Dedifferentiated amniotic fluid mesenchymal stem cell (primary cell): Measurements from ENCODE around the gene SCN2B.
A peak's percentile ranks its signal among the peaks of the same experiment; 100 is the strongest.
"Not testable (repeated sequence)": the region's sequence is repeated elsewhere in the genome, so short reads cannot be mapped to it uniquely, and the experiment has no call there.

Experiments
- DNase-seq: peaks from one replicate; pipeline ENCODE4 v3.0.0-alpha.2; 2016; ENCODE audit errors: extremely low spot score

SCN2B gene

DNA sequence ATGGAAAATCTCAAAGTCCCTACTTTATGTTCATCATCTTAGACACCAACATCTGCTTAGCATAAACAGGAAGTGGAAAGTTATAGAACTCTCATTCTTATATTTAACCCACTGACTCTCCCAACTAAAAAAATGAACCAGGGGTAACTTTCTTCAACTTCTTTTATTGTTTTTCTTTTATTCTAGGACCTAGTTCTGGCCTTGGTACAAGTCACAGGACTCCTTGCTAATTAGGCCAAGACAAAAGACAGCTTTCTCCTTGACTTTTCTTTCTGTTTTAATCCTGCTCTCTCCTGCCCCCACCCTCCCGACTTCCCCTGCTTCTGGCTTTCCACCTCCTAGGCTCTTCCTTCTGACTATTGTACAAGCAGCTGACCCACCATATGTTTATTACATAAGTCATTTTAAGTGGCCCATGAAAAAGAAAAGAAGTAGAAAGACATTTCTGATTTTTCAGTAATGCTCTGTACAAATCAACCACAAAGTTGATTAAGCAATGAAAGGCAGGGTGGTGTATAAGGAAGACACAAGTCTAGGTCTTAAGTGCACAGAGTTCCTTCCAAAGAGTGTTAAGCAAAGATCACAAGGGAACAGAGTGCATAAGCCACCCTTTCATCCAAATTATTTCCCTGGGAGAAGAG lies 30.1 kb upstream of the SCN2B start:
- no peak for DNase-seq

DNA sequence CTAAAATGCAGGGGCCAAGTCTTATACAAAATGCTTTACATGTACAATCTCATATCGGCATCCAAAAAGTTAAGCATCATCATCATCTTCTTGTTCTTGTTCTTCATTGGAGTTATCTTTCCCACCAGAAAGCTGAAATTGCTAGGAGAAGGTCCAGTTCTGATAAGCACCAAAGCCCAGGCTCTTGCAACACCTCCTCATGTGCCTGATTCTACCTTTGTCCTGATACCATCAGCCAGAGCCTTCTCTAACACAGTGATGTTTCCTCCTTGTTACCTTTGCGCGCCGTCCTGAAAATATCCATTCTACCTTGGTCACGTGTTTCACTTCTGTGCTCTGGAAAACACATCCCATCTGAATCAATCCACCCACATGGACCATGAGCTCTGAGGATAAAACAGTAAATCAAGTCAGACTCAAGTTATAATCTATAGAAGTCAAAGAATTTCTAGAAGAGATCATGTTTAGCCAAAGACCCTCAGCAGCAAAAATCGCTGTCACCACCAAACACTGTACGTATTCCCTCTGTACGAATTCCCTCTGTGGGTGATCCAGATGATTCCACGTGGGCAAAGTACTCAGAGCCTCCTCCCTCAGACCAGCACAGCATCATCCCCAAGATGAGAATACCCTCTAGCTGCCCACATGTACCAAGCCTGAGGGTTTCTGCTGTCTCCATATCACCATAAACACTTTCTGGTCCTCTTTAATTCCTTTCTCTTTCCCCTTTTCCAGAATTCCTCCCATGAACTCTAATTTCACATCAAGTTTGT lies 29.4 kb upstream of the SCN2B start:
- no peak for DNase-seq

DNA sequence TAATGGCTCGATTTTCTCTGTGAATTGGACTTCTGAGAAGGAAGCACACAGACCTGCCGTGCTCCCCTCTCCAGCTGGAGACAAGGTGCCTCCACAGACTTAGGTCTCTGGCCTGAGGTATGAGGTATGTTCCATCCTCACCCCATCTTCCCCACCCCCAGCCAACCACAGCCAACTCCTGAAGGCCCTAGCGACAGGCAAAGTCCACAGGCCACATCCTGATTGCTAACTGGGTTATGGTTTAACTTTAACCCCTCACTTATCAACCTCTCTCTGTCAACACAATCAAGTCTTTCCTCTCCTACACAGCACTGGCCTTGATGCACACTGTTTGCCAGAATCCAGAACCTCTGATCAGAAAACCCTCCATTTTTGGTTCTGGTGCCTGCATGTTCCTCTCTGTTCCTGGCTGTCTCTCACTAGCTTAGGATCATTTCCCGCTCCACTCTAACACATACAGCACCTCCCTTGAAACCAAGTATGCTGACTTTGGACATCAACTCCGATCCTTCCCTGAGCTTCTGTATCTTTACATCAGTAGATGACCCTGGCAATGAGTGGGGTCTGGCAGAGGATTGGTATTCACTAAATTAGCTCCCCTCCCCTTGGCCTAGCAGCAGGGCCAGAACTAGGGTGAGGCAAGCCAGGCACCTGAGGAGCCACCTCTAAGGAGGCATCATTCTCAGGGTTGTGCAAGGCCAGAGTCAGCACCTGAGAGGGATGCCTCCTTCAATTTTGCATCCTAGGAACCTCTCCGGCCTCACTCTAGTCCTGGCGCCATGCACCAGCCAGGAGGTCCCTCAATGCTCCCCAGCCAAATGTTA lies 26.4 kb upstream of the SCN2B start:
- no peak for DNase-seq

DNA sequence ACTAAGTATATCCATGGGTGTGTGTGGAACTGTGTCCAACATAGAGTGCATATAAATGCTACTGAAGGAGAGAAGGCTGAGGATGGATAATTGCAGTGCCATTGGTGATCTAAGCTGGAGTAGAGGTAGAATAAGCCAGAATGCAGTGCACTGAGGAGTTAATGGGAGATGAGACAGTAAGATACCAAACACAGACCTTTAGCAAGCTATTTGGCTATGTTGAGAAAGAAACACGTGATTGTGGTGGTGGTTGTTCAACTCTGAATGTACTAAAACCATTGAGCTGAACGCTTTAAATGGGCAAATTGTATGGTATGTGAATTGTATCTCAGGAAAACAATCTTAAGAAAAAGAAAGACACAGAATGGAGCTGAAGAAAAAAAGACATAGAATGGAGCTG lies 25.5 kb upstream of the SCN2B start:
- DNase-seq, result no peak

DNA sequence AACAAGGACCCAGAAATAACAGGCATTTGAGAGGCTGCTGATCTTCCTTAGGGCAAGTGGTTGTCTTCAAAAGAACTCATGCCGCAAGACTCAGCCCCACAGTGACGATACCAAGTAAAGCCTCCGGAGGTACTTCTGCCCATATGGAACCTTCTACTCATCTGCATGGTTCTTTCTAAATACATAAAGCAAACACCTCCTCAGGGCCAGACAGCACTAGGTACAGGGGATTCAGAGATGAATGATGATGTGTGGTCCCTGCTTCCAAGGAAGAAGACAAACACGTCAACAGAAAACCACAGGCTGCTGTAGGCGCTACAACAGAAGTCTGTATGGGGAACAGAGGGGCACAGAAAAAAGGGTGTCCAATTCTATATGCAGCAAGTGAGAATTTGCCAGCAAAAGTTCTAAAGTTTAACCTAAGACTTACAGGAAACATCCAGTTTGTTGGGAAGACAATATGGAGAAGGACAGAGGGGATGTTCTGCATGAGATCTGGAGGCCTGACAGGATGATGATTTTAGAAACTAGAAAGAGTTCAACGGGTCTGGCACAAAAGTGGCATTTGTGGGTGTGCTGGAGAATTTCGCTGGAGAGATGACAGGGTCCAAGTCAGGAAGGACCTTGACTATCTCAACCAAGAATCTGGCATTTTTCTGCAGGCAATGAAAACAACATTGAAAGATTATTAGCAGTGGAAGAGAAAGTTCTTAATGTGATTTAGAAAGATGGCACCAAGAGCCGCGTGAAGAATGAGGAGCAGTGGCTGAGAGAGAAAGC lies 24.7 kb upstream of the SCN2B start:
- DNase-seq, result no peak

DNA sequence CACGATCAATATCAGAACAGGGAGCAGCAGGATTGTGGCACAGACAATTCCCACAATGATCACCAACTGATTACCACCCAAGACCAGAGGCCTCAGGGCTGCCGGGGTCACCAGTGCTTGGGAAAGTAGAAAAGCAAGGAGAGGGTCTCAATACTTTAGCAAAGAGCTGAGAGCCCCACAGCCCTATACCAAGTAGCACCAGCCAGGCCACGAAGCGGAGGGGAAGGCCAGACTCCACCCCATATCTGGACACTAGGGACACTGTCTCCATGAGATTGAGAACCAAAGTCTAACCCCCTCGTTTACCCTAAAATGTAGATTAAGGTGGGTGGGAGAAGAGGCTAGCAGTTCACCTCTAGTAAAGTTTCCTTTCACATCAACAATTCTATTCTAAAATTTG lies 24.1 kb upstream of the SCN2B start:
- DNase-seq, result no peak

DNA sequence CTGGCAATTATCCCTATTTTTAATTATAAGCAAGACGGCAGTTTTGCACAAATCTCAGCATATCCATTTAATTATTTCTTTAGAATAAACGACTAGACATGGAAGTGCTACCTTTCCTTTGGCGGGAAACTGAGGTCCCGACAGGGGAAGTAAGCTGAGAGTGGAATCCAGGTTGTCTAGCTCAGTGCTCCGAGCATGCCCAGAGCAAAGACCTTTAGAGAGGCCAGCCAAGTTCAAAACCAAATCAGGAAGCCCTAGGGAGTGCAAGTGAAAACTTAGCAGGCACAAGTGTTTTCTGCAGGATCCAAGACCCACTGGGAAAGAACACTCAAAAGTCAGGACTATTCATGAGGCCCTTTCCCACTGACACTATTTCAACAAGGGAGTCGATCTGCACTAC lies 22.7 kb upstream of the SCN2B start:
- no peak for DNase-seq

DNA sequence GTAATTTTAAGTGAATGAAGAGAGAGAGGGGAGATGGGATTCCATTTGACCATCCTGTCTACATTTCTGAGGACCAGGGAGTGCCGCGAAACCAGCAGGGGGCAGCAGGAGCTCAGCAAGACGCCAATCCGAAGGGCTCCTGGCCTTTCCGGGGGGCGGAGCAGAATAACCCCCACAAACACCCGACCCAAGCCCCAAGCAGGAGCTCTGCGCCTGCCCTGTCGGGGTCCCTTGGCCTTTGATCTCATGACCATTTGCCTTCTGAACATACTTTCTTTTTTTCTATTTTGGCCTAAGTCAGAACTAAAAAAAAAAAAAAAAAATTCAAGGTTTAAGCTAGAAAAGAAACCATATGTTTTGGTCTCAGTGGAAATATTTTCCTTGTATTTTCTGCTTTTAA lies 21.9 kb upstream of the SCN2B start:
- DNase-seq, result peak; percentile 39

DNA sequence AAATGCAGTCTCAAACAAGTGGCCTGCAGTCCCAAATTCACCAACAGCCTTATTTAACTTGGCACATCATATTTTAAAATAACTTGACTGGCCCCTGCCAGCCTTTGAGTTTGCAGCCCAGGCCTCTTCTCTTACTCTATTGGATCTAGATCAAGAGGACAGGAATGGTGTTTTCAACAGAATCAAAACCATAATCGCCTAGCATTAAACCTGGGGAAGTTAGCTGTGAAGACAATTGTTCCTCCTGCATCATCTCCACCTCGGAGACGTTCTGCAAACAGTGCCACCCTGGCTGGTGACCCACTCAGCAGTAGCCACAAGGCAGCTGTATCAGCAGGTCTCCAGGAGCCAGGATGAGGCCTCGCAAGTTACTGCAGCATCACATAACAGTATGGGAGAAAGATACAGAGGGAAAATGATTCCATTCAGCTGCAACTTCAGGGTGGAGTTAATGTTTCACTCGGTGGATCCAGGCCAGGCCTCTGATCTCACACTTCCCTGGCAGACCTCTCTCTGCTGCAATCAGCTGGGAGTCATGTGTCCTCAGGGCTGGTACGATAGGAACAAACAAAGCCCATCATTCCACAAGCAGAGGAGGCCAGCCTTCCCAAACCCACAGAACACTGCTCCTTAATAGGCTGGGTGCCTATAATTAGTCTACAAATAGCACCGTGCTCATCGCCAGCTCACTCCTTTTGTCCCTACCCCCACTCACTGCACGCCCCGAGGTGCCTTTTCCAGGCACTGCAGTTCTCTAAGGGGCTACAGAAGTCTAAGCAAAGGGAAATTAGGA lies 18.6 kb upstream of the SCN2B start:
- DNase-seq, result peak; percentile 87

DNA sequence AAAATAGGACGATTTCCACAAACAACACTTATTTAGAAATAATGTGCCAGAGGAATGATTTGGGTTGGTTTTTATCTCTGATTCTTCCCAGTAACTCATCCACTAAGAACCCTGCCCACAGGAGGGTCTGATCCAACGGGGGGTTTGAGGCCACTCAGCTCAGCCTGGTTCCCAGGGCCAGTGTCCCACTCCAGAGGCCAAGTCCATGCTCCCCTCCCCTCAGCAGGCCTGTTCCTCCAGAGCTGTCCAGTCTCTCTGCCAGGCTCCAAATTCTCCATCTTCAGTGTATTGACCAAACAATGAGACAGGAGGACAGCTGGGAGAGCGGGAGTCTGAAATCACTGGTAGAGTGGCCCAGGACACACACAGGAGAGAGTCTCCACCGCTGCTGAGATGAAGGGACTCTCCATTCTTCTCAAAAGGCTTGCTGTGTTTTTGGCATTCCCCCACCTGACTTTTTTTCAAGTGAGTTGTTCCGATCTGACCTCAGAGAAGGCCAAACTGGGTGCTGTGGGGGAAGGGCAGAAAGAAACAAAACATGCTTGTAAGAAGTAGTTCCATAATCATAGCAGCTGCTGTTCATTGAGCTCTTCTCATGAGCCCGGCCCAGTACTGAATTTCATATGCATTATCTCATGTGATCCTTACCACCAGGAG lies 17.6 kb upstream of the SCN2B start:
- no peak for DNase-seq

DNA sequence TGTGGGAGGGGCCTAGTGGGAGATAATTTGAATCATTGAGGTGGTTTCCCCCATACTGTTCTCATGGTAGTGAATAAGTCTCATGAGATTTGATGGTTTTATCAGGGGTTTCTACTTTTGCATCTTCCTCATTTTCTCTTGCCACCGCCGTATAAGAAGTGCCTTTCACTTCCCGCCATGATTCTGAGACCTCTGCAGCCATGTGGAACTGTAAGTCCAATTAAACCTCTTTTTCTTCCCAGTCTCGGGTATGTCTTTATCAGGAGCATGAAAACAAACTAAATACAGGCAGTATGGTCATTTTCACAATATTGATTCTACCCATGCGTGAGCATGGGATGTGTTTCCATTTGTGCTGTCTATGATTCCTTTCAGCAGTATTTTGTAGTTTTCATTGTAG lies 16.4 kb upstream of the SCN2B start:
- DNase-seq, result not testable (repeated sequence)

DNA sequence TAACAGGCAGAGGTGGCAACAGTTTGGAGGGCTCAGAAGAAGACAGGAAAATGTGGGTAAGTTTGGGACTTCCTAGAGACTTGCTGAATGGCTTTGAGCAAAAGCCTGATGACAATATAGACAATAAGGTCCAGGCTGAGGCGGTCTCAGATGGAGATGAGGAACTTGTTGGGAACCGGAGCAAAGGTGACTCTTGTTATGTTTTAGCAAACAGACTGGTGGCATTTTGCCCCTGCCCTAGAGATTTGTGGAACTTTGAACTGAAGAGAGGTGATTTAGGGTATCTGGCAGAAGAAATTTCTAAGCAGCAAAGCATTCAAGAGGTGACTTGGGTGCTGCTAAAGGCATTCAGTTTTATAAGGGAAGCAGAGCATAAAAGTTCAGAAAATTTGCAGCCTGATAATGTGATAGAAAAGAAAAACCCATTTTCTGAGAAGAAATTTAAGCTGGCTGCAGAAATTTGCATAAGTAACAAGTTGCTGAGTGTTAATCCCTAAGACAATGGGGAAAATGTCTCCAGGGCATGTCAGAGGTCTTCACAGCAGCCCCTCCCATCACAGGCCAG lies 14.6 kb upstream of the SCN2B start:
- not testable (repeated sequence) for DNase-seq

DNA sequence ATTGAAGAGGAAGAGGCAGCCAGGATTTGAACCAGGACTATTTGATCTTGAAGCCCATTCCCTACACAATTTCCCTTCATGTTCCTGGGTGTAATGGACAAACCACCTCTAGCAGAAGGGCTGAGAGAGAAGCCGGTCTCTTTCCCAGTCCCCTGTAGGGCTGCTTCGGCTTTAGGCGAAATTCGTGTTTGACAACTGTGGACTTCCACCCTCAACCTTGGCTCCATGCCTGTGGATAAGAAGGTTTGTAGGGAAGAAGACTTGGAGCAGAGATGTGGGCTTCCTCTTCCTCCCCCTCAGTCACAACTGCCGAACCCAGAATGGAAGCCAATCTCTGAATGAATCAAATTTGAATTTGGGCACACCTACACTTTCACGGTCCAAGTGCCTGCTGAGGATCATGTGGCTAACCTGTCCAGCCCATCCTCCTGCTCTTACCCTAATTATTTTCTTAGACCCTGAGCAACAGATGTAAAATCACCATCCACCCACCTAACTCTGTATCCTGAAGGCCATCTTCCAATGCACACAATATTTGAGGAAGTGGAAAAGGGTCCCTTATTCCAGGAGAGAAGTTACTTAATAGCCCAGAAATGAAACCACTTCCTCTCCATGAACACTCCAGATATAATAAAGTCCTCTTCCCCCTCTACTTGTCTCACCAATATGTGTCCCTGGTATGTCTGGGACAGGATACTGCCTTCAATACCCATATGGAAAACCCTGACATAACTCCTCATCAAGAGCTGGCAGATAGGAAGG lies 10.1 kb upstream of the SCN2B start:
- no peak for DNase-seq

DNA sequence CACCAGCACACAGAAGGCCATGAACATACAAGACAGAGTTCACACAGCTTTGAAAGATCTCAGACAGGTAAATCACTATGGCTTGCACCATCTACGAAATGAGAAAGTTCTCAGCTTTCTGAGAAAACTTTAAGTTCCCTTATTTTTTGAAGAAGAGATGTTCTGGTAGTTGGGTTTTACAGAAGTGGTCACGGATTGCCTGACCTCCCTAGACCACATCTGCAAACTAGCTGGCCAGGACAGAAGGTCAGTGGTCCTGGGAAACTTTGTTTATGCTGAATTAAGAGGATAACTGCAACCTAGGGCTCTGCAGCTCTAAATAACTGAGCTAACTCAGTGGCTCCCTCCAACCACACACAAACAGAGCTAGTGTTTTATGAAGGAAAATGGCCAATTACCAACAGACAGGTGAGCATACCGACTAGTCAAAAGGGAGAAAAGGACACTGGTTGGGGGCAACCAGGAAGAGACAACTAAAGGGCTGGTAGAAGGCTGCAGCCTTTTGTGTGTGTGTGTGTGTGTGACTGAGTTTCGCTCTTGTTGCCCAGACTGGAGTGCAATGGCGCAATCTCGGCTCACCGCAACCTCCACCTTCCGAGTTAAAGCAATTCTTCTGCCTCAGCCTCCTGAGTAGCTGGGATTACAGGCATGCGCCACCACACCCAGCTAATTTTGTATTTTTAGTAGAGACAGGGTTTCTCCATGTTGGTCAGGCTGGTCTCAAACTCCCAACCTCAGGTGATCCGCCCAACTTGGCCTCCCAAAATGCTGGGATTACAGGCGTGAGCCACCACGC lies 8.5 kb upstream of the SCN2B start:
- no peak for DNase-seq

DNA sequence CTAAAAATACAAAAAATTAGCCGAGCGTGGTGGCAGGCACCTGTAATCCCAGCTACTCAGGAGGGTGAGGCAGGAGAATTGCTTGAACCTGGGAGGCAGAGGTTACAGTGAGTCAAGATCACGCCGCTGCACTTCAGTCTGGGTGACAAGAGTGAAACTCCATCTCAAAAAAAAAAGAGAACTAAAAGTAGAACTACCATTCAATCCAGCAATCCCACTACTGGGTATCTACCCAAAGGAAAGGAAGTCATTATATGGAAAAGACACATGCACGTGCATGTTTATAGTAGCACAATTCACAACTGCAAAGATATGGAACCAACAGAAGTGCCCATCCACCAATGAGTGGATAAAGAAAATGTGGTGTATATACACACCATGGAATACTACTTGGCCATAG lies 7.3 kb upstream of the SCN2B start:
- not testable (repeated sequence) for DNase-seq

DNA sequence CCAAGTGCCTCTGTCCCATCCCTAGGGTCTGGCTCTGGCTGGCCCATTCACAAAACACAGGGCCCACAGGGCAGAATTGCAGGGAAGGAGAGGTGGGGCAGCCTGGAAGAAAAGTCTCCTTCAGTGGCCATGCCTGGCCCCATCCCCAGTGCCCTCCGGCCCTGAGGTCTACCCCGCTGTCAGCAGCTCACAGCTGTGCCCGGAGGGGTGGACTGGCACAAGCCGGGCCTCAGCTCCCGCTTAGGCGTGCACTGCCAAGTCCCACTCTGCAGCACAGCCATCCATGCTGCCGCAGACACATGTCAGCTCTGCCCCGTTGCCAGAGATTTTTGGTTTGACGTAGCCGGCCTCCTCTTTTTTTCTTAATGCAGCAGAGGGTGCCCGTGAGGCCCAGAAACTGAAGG lies 3.9 kb upstream of the SCN2B start:
- no peak for DNase-seq

DNA sequence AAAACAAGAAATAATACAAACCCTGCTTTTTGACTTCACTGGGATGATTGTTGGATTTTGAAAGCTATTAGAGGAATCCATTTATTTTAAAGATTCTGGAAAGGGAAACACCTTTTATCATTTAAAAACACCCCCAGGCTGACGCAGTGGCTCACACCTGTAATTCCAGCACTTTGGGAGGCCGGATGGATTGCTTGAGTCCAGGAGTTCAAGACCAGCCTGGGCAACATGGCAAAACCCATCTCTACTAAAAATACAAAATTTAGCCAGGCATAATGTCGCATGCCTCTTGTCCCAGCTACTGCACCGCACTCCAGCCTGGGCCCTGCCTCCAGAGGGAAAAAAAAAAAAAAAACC lies 317 bp upstream of the SCN2B start:
- DNase-seq, result no peak

DNA sequence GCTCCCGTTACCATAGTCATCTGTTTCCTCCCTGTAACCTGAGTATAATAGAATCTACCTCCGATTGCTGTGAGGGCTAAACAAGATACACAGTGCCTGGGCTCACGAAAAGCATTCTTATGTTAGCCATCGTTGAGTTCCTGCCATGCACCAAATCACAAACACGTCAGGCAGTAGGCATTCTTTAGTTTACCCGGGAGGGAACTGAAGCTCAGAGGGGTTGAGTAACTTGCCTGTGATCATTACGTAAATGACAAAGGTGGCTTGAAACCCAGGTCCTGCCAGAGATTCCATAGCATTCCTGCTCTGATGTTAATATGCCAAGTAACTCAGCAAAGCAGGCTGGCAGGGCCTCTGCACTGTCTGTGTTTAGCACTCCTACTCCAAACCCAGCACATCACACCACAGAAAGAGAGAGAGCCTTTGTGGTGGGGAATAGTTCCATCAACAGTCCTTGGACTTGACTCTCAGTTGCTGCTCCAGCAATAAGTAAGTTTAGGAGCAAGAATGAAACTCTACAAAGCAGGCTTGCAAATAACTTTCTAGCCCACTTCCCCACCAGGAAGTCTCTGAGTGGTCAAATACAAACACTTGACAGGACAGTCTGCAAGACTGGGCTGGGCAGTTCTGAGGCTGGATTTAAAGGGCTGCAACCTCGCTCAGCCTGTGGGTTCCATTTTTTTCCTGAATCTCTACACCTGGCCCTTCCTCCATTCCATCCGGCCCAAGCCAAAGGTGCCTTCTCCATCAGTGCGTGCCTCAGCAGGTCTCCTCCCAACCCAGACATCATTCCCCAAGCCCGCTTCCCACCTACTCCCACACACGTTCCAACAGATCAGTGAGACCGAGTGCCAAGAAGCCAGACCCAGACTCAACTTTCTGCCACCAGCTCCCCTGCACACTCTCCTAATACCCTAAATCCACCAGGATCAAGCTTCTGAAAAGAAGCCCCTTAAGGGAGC lies 1.1 kb downstream of the SCN2B start:
- DNase-seq, result no peak
